Measurements from ENCODE around the gene WRAP73.

GRCh38 chr1:3634059-3634800 lies 15.7 kb downstream of the WRAP73 start:
- TF ChIP-seq CTCF (IDR thresholded peaks at IDR 0.05) (no peak), POLR2A (IDR thresholded peaks at IDR 0.05) (no peak)

Data from right lobe of liver (tissue), 4 donors.